GM21367 (cell line): Measurements from ENCODE around the gene GANC.

Source experiments
- ATAC-seq: cut with Tn5 transposase; IDR thresholded peaks from one replicate; pipeline ENCODE4 v1.9.1; 2021; ENCODE audit not compliant: unreplicated experiment

The GANC gene

GRCh38 chr15:42344763-42345162 lies 71.8 kb downstream of the GANC start:
- ATAC-seq, result no peak

GRCh38 chr15:42345504-42345903 lies 72.5 kb downstream of the GANC start:
- no peak for ATAC-seq

- no peak for ATAC-seq
These were observed 75.1 kb downstream of the GANC start for GRCh38 chr15:42348083-42348482.

GRCh38 chr15:42349186-42349585 lies 76.2 kb downstream of the GANC start:
- no peak for ATAC-seq

- no peak for ATAC-seq
These were observed 79.4 kb downstream of the GANC start for GRCh38 chr15:42352401-42352800.

GRCh38 chr15:42353061-42353460 lies 80.1 kb downstream of the GANC start:
- ATAC-seq, result no peak

GRCh38 chr15:42354824-42355223 lies 81.8 kb downstream of the GANC start:
- ATAC-seq, result no peak

GRCh38 chr15:42355291-42355690 lies 82.3 kb downstream of the GANC start:
- ATAC-seq, result no peak

- no peak for ATAC-seq
These were observed 83.8 kb downstream of the GANC start for GRCh38 chr15:42356851-42357250.

- no peak for ATAC-seq
These were observed 85.1 kb downstream of the GANC start for GRCh38 chr15:42358141-42358540.

GRCh38 chr15:42359249-42359648 lies 86.2 kb downstream of the GANC start, which contains the start of gene CAPN3:
CAPN3 (plus strand) TSS chr15:42359501; CDS start chr15:42359806, 305 bp downstream.
- ATAC-seq, result no peak

GRCh38 chr15:42359985-42360384 lies 87.0 kb downstream of the GANC start:
- no peak for ATAC-seq

- no peak for ATAC-seq
These were observed 87.6 kb downstream of the GANC start for GRCh38 chr15:42360535-42361112.

- no peak for ATAC-seq
These were observed 90.5 kb downstream of the GANC start for GRCh38 chr15:42363487-42363886.

- ATAC-seq, result no peak
These were observed 90.9 kb downstream of the GANC start for GRCh38 chr15:42363942-42364341.

- no peak for ATAC-seq
These were observed 91.5 kb downstream of the GANC start for GRCh38 chr15:42364529-42364928.

GRCh38 chr15:42365921-42366550 lies 93.0 kb downstream of the GANC start:
- ATAC-seq, result no peak

- ATAC-seq, result no peak
These were observed 94.0 kb downstream of the GANC start for GRCh38 chr15:42367041-42367440.

GRCh38 chr15:42368096-42368495 lies 95.1 kb downstream of the GANC start:
- ATAC-seq, result no peak

- ATAC-seq, result no peak
These were observed 98.1 kb downstream of the GANC start for GRCh38 chr15:42371096-42371495.

- ATAC-seq, result no peak
These were observed 100.3 kb downstream of the GANC start for GRCh38 chr15:42373274-42373673.

GRCh38 chr15:42373936-42374335 lies 100.9 kb downstream of the GANC start:
- ATAC-seq, result no peak

GRCh38 chr15:42374810-42375209 lies 101.8 kb downstream of the GANC start:
- ATAC-seq, result no peak
